Kidney (tissue), 14 donors: ENCODE results near the gene BRD1. TPM values are rescaled to one million over a fixed set of nuclear protein-coding genes. Genes with fewer than 3 reads are reported as not detected.

Experiments
- DNase-seq, 5 donors: peaks; one replicate each; pipeline ENCODE4 v3.0.0-alpha.2; 2013 to 2020
- FAIRE-seq: peaks from 2 replicates; lab custom pipeline; 2012; peaks lifted over from hg19 to GRCh38; lab: Jason Lieb, UNC
- H3K27ac ChIP-seq, 2 donors: one replicate each; pipeline ENCODE4 v1.7.0; 2013; ENCODE audit warnings: low read depth in 2 of 2, low read length in 2 of 2, inconsistent platforms in 1 of 2
- H3K27me3 ChIP-seq: one replicate; pipeline ENCODE4 v1.7.1; 2013; ENCODE audit warnings: low read length, inconsistent platforms; ENCODE audit not compliant: control insufficient read depth, insufficient read depth
- H3K36me3 ChIP-seq, 3 donors: one replicate each; pipeline versions ENCODE4 v1.7.0 to v1.7.1; 2013; ENCODE audit warnings: low read length in 3 of 3, control low read depth in 1 of 3, inconsistent platforms in 1 of 3; ENCODE audit not compliant: insufficient read depth in 3 of 3, control insufficient read depth in 2 of 3
- H3K4me1 ChIP-seq, 3 donors: one replicate each; pipeline versions ENCODE4 v1.7.0 to v1.7.1; 2013; ENCODE audit warnings: low read length in 3 of 3, inconsistent platforms in 1 of 3, low read depth in 1 of 3; ENCODE audit not compliant: control insufficient read depth in 2 of 3, insufficient read depth in 2 of 3
- H3K4me3 ChIP-seq, 3 donors: one replicate each; pipeline versions ENCODE4 v1.7.0 to v1.8.1; 2013; ENCODE audit warnings: low read length in 3 of 3, control low read depth in 1 of 3, inconsistent platforms in 1 of 3
- H3K9ac ChIP-seq, 3 donors: one replicate each; pipeline versions ENCODE4 v1.7.0 to v1.7.1; 2013; ENCODE audit warnings: low read length in 3 of 3, control low read depth in 1 of 3, inconsistent platforms in 1 of 3
- H3K9me3 ChIP-seq, 3 donors: one replicate each; pipeline versions ENCODE4 v1.7.0 to v1.7.1; 2013; ENCODE audit warnings: low read length in 3 of 3, control low read depth in 1 of 3, inconsistent platforms in 1 of 3; ENCODE audit not compliant: control insufficient read depth in 2 of 3, insufficient read depth in 1 of 3
- CTCF ChIP-seq: IDR thresholded peaks from 3 replicates; pipeline ENCODE4 v1.5.1; 2012; ENCODE audit warnings: mild to moderate bottlenecking, moderate library complexity, borderline replicate concordance; ENCODE audit not compliant: insufficient read depth; ENCODE audit errors: extremely low read depth
- intact Hi-C: fragments of 100-400 bp; cut with DNase I; formaldehyde crosslinking; loops from one replicate; pipeline ENCODE4 v1.11.1; 2022
- polyA plus RNA-seq: library from polyadenylated mRNA; stranded (reverse); fragments of 350-450 nt; fragmentation: Illumina TruSeq; extraction: RNeasy Lipid Tissue Mini Kit (QIAGEN cat#74804); gene quantifications from one replicate; pipeline ENCODE4 v1.2.3, GENCODE V29; 2014; ENCODE audit warnings: low read depth, low replicate concordance; ENCODE audit not compliant: insufficient read depth
- total RNA-seq: library from RNA; stranded (reverse); fragmentation: NEBNext Ultra II Directional; extraction: Animal tissue kit (Norgen Biotek cat#: 25700); gene quantifications from one replicate; pipeline ENCODE4 v1.2.1, GENCODE V29; 2021
- donor health status: control.
- donor health status: control.
- donor health status: control.
- donor health status: control.
- donor health status: control.
- donor health status: DM: yes; HTN: yes; CAD: no.
- donor health status: Normal renal cell carcinoma (clear cell type).

The BRD1 gene
- total and polyA plus RNA-seq, 2 donors from 2014 or later, result 8.1 to 40.5 TPM

- Histone ChIP-seq H3K9ac (no peak overlapping the region), H3K36me3 (peaks cover 7 to 21% (median 16%) of the 10 kb centered on the region in 3 donors), H3K27me3 (no peaks in the 10 kb centered on the region), H3K4me1 (peaks cover 0 to 13% (median 5%) of the 10 kb centered on the region in 3 donors), H3K27ac (no peak overlapping the region), H3K4me3 (no peak overlapping the region), H3K9me3 (no peaks in the 10 kb centered on the region)
- FAIRE-seq, result no peak
- peak in 1 of 5 donors; percentile 67 for DNase-seq
- intact Hi-C loops, result no loop called here
- TF ChIP-seq CTCF, result no peak
Measured at GRCh38 chr22:49785046-49785521, 42.6 kb downstream of the BRD1 start.

DNA sequence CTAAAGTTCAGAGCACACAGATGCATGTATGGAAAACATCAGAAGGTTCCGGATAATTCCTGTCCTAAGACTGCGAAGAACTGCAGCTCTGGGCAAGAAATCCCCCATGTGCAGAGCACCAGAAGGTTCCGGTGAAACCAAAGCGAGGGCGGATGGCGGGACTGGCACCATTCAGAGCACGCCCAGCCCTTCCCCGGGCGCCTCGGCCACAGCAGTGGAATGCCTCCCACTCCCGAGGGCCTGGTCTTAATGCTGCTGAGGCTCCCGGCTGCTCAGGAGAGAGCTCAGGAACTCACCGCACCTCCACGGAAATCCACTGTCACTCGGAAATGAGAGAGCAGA is 43.1 kb downstream of the BRD1 start:
- DNase-seq, result peak in 1 of 5 donors; percentile 35
- Histone ChIP-seq H3K9ac (no peak overlapping the region), H3K4me3 (no peak overlapping the region), H3K9me3 (no peaks in the 10 kb centered on the region), H3K27me3 (no peaks in the 10 kb centered on the region), H3K36me3 (peaks cover 7 to 21% (median 16%) of the 10 kb centered on the region in 3 donors), H3K4me1 (peaks cover 0 to 9% (median 5%) of the 10 kb centered on the region in 3 donors), H3K27ac (no peak overlapping the region)
- intact Hi-C loops, result no loop called here
- FAIRE-seq, result no peak
- no peak for TF ChIP-seq CTCF

- intact Hi-C loops, result no loop called here
- FAIRE-seq (no peak), DNase-seq (peak in 1 of 5 donors; percentile 56)
- Histone ChIP-seq H3K9me3 (no peaks in the 10 kb centered on the region), H3K27me3 (no peaks in the 10 kb centered on the region), H3K9ac (no peak overlapping the region), H3K4me3 (no peak overlapping the region), H3K4me1 (peaks cover 0 to 5% (median 4%) of the 10 kb centered on the region in 3 donors), H3K27ac (no peak overlapping the region), H3K36me3 (peaks cover 7 to 21% (median 16%) of the 10 kb centered on the region in 3 donors)
- TF ChIP-seq CTCF, result no peak
Measured at GRCh38 chr22:49783926-49784629, 43.6 kb downstream of the BRD1 start.
